ENCODE measurements around the gene ZRANB1.

The ZRANB1 gene

GRCh38 chr10:124921261-124921660 is 20.7 kb upstream of the ZRANB1 start:
- no peak for DNase-seq (ENCODE audit: low spot score)

- no peak for DNase-seq (ENCODE audit: low spot score)
Observed at GRCh38 chr10:124923684-124924083, 18.2 kb upstream of the ZRANB1 start.

GRCh38 chr10:124926548-124926947 is 15.4 kb upstream of the ZRANB1 start:
- no peak for DNase-seq (ENCODE audit: low spot score)

- DNase-seq (ENCODE audit: low spot score): no peak
Observed at GRCh38 chr10:124928087-124928486, 13.8 kb upstream of the ZRANB1 start.

- no peak for DNase-seq (ENCODE audit: low spot score)
Observed at GRCh38 chr10:124928545-124928944, 13.4 kb upstream of the ZRANB1 start.

GRCh38 chr10:124935946-124936345 is 6.0 kb upstream of the ZRANB1 start:
- no peak for DNase-seq (ENCODE audit: low spot score)

- DNase-seq (ENCODE audit: low spot score): no peak
Observed at GRCh38 chr10:124936813-124937212, 5.1 kb upstream of the ZRANB1 start.

GRCh38 chr10:124939290-124939689 is 2.6 kb upstream of the ZRANB1 start:
- no peak for DNase-seq (ENCODE audit: low spot score)

GRCh38 chr10:124942317-124943169 is 620 bp downstream of the ZRANB1 start:
- no peak for DNase-seq (ENCODE audit: low spot score)

GRCh38 chr10:124943301-124944092 is 1.6 kb downstream of the ZRANB1 start:
- DNase-seq (ENCODE audit: low spot score): peak; percentile 31

- DNase-seq (ENCODE audit: low spot score): no peak
Observed at GRCh38 chr10:124944982-124945381, 3.1 kb downstream of the ZRANB1 start.

- no peak for DNase-seq (ENCODE audit: low spot score)
Observed at GRCh38 chr10:124946945-124947344, 5.0 kb downstream of the ZRANB1 start.

GRCh38 chr10:124949543-124949942 is 7.6 kb downstream of the ZRANB1 start:
- DNase-seq (ENCODE audit: low spot score): no peak

GRCh38 chr10:124952123-124952522 is 10.2 kb downstream of the ZRANB1 start:
- no peak for DNase-seq (ENCODE audit: low spot score)

GRCh38 chr10:124953421-124953820 is 11.5 kb downstream of the ZRANB1 start:
- no peak for DNase-seq (ENCODE audit: low spot score)

GRCh38 chr10:124955243-124955642 is 13.3 kb downstream of the ZRANB1 start:
- no peak for DNase-seq (ENCODE audit: low spot score)

GRCh38 chr10:124955868-124956267 is 13.9 kb downstream of the ZRANB1 start:
- no peak for DNase-seq (ENCODE audit: low spot score)

GRCh38 chr10:124956764-124957163 is 14.8 kb downstream of the ZRANB1 start:
- no peak for DNase-seq (ENCODE audit: low spot score)

GRCh38 chr10:124957404-124957947 is 15.6 kb downstream of the ZRANB1 start:
- no peak for DNase-seq (ENCODE audit: low spot score)

GRCh38 chr10:124959564-124959963 is 17.6 kb downstream of the ZRANB1 start:
- DNase-seq (ENCODE audit: low spot score): no peak

- DNase-seq (ENCODE audit: low spot score): no peak
Observed at GRCh38 chr10:124961248-124961570, 19.3 kb downstream of the ZRANB1 start.

GRCh38 chr10:124962421-124962820 is 20.5 kb downstream of the ZRANB1 start:
- no peak for DNase-seq (ENCODE audit: low spot score)

All from kidney capillary endothelial cell (primary cell).